ENCODE measurements around the gene MYADML2. TPM values are rescaled to one million over a fixed set of nuclear protein-coding genes. Genes with fewer than 3 reads are reported as not detected.

Gene MYADML2
- total RNA-seq, 1 experiment from 2014 or later = not detected

DNA sequence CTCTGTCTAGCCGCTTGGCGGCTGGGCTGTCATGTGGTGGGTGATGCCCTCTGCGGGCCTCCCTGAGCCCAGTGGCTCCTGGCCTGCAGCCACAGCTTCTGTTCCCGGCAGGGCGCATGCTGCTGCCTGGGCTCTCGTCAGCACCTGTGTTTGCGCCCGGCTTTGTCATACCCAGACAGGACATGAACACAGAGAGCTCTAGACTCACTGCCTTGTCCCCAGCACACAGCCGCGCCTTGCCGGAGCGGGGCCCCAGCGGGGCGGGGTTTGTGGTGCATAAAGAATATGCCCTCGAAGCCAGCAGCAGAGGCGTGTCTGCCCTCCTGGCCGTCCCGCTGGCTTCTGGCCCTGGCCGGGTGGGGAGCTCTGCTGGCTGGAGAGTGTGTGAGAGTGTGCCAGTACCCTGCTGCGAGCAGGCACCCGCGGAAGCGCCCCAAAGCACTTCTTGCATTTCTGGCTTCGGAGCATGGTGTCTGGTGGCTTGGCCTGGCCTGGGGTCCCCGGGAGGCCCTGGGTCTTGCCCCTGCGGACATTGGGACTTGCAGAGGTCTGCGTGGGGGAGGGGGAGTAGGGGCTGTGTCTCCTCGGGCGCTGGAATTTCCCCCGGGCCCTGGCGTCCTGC is 44.8 kb upstream of the MYADML2 start:
- no peaks in the 10 kb centered on the region for H3K79me2 ChIP-seq (ENCODE audit: low read depth)
- H3K27ac ChIP-seq = no peak overlapping the region
- no peaks in the 10 kb centered on the region for H3K9me2 ChIP-seq (ENCODE audit: insufficient read depth)
- H3K9me3 ChIP-seq (ENCODE audit: insufficient read depth, low read depth) = no peaks in the 10 kb centered on the region
- no peak overlapping the region for H3K4me2 ChIP-seq
- no peaks in the 10 kb centered on the region for H3K36me3 ChIP-seq (ENCODE audit: low read depth)
- TF ChIP-seq, protein P1, sequence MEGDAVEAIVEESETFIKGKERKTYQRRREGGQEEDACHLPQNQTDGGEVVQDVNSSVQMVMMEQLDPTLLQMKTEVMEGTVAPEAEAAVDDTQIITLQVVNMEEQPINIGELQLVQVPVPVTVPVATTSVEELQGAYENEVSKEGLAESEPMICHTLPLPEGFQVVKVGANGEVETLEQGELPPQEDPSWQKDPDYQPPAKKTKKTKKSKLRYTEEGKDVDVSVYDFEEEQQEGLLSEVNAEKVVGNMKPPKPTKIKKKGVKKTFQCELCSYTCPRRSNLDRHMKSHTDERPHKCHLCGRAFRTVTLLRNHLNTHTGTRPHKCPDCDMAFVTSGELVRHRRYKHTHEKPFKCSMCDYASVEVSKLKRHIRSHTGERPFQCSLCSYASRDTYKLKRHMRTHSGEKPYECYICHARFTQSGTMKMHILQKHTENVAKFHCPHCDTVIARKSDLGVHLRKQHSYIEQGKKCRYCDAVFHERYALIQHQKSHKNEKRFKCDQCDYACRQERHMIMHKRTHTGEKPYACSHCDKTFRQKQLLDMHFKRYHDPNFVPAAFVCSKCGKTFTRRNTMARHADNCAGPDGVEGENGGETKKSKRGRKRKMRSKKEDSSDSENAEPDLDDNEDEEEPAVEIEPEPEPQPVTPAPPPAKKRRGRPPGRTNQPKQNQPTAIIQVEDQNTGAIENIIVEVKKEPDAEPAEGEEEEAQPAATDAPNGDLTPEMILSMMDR (conservative IDR thresholded peaks at IDR 0.05) = no peak
- no peak for TF ChIP-seq EZH2 (IDR thresholded peaks at IDR 0.05; ENCODE audit: low read depth)
- BruUV-seq (replicated peaks) = no TSS peak
- no peaks in the 10 kb centered on the region for H4K20me1 ChIP-seq (ENCODE audit: insufficient read depth)
- ChIA-PET CTCF (interaction anchor here (0.7 to 1.0 kb wide), 4 partner anchors 12 to 32 kb away, joined by 3 to 10 read pairs (median 4); partner anchors contain the start of genes CENPX and LRRC45), POLR2A (ENCODE audit: unreplicated experiment) (interaction anchor here (0.6 to 0.7 kb wide), 8 partner anchors 11 to 661 kb away, joined by 3 to 5 read pairs (median 3); no protein-coding TSS in a partner anchor)
- no peaks in the 10 kb centered on the region for H3K27me3 ChIP-seq (ENCODE audit: insufficient read depth, low read depth)
- H2AFZ ChIP-seq = no peak overlapping the region
- H3K4me1 ChIP-seq (replicated peaks; ENCODE audit: insufficient read depth) = no peaks in the 10 kb centered on the region
- H3F3A ChIP-seq (ENCODE audit: insufficient read depth, low read depth) = no peaks in the 10 kb centered on the region
- DNase-seq = peak in 1 of 2 experiments; percentile 95
- intact Hi-C loops (cut with micrococcal nuclease; ENCODE audit: unreplicated experiment) = no loop called here
- H3K4me3 ChIP-seq = no peak overlapping the region

DNA sequence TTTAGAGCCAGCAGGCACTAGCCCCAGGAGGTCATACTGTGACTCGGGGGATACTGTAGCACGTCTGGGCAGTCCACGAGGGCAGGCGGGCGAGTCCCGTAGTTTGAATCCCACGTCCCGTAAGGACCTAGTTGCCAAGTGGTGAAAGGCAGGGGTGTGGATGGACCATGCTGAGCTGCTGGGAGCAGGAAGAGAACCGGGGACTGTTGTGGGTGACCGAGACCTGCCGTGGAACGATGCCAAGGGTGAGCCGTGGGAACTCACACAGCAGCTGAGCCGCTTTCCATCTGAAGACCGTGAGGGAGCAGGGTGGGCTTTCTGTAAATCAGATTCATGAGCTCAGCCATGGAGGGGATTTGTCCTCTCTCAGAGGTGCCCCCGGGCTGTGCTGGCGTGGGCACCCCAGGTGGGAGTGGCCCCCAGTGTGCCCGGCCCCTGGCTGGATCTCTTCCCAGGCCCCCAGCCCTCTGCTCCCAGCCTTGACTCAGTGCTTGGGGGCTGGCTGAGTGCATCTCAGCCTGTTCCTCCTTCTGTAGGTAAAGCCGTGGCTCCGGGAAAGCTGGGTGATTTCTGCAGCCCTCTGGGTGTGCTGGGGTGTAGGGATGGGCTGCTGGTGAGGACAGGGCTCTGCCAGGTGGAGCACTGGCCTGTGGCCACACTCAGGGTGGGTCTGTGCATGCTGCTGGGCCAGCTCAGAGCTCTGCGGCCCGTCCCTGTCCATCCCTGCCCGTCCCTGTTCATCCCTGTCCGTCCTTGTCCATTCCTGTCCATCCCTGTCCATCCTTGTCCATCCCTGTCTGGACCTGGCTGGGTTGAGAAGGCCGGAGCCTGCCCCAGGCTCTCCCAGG is 44.0 kb upstream of the MYADML2 start:
- intact Hi-C loops (cut with micrococcal nuclease; ENCODE audit: unreplicated experiment) = no loop called here
- TF ChIP-seq, protein P1 (conservative IDR thresholded peaks at IDR 0.05) = no peak
- no peak for TF ChIP-seq EZH2 (IDR thresholded peaks at IDR 0.05; ENCODE audit: low read depth)
- no peak overlapping the region for H3K4me2 ChIP-seq
- no peaks in the 10 kb centered on the region for H3K9me2 ChIP-seq (ENCODE audit: insufficient read depth)
- no peaks in the 10 kb centered on the region for H3K9me3 ChIP-seq (ENCODE audit: insufficient read depth, low read depth)
- H3K36me3 ChIP-seq (ENCODE audit: low read depth) = no peaks in the 10 kb centered on the region
- H3K4me1 ChIP-seq (replicated peaks; ENCODE audit: insufficient read depth) = no peaks in the 10 kb centered on the region
- no peaks in the 10 kb centered on the region for H3K79me2 ChIP-seq (ENCODE audit: low read depth)
- H3F3A ChIP-seq (ENCODE audit: insufficient read depth, low read depth) = no peaks in the 10 kb centered on the region
- CTCF ChIA-PET = interaction anchor here (1.0 kb wide), 3 partner anchors 13 to 32 kb away, joined by 3 to 4 read pairs (median 3); no protein-coding TSS in a partner anchor
- H4K20me1 ChIP-seq (ENCODE audit: insufficient read depth) = no peaks in the 10 kb centered on the region
- BruUV-seq (replicated peaks) = no TSS peak
- no peak overlapping the region for H3K27ac ChIP-seq
- no peak overlapping the region for H3K4me3 ChIP-seq
- no peaks in the 10 kb centered on the region for H3K27me3 ChIP-seq (ENCODE audit: insufficient read depth, low read depth)
- POLR2A ChIA-PET (ENCODE audit: unreplicated experiment) = interaction anchor here (0.6 to 0.7 kb wide), 5 partner anchors 196 to 660 kb away, joined by 3 to 5 read pairs (median 3); no protein-coding TSS in a partner anchor
- H2AFZ ChIP-seq = no peak overlapping the region
- DNase-seq = no peak

DNA sequence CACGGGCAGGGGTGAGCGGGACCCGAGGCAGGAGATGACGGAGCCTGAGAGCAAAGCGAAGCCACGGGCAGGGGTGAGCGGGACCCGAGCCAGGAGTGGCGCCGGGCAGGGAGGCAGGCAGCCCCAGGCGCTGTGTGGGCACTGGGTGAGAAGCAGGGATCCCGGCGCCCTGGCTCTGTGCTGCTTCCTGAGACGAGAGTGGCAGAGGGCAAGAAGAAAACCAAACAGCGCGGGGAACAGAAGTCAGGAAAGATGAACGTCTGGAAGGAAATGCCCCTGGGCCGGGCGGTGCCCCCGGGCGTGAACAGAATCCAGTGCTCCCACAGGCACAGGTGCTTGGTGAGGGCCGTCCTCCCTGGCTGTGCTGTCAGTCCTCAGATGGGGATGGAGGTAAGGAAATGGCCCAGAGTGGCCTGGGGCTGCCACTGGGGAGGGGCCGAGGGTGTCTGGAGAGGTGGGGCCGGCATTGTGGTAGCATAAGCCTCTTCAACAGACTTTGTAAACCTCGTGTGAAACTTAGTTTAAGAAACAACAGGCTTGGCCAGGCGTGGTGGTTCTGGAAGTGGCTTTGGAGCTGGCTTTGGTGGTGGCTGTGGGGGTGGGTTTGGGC is 40.2 kb upstream of the MYADML2 start:
- ChIA-PET POLR2A (ENCODE audit: unreplicated experiment) (no interaction called here), CTCF (no interaction called here)
- H3K4me3 ChIP-seq = no peak overlapping the region
- no peaks in the 10 kb centered on the region for H3K36me3 ChIP-seq (ENCODE audit: low read depth)
- TF ChIP-seq, protein P1 (conservative IDR thresholded peaks at IDR 0.05) = no peak
- TF ChIP-seq EZH2 (IDR thresholded peaks at IDR 0.05; ENCODE audit: low read depth) = no peak
- H3K79me2 ChIP-seq (ENCODE audit: low read depth) = no peaks in the 10 kb centered on the region
- H2AFZ ChIP-seq = no peak overlapping the region
- no peaks in the 10 kb centered on the region for H3K9me2 ChIP-seq (ENCODE audit: insufficient read depth)
- H3K27ac ChIP-seq = no peak overlapping the region
- H4K20me1 ChIP-seq (ENCODE audit: insufficient read depth) = no peaks in the 10 kb centered on the region
- no peaks in the 10 kb centered on the region for H3K27me3 ChIP-seq (ENCODE audit: insufficient read depth, low read depth)
- intact Hi-C loops (cut with micrococcal nuclease; ENCODE audit: unreplicated experiment) = no loop called here
- DNase-seq = no peak
- no peaks in the 10 kb centered on the region for H3F3A ChIP-seq (ENCODE audit: insufficient read depth, low read depth)
- no peak overlapping the region for H3K4me2 ChIP-seq
- peaks cover 5% of the 10 kb centered on the region for H3K4me1 ChIP-seq (replicated peaks; ENCODE audit: insufficient read depth)
- H3K9me3 ChIP-seq (ENCODE audit: insufficient read depth, low read depth) = no peaks in the 10 kb centered on the region
- BruUV-seq (replicated peaks) = no TSS peak

All from PC-9 (cell line).